Endothelial cell of umbilical vein (primary cell): ENCODE results near the gene PHACTR1. TPM values are rescaled to one million over a fixed set of nuclear protein-coding genes. Genes with fewer than 3 reads are reported as not detected.

Experiments
- BruUV-seq: library from RNA; stranded (reverse); fragments of 400-500 nt; replicated peaks from 2 replicates; lab custom pipeline; 2021; lab: Mats Ljungman, UMichigan
- CTCF ChIA-PET: fragments of 300-600, 350-600 bp; sonication (Branson Sonifier 250); formaldehyde crosslinking; loops from one replicate; lab custom pipeline; 2021; ENCODE audit warnings: antibody characterized with exemption, inconsistent platforms; lab: Charles Lee
- POLR2A ChIA-PET: fragments of 300-600, 350-600 bp; sonication (Branson Sonifier 250); formaldehyde crosslinking; loops from one replicate; lab custom pipeline; 2021; ENCODE audit warnings: antibody characterized with exemption, inconsistent platforms; lab: Charles Lee
- DNase-seq: peaks from one replicate; pipeline ENCODE4 v3.0.0-alpha.2; 2011; ENCODE audit warnings: low read depth, low spot score
- FAIRE-seq: peaks from 2 replicates; lab custom pipeline; 2011; peaks lifted over from hg19 to GRCh38; lab: Jason Lieb, UNC
- H2AFZ ChIP-seq: 2 replicates; pipeline ENCODE4 v1.6.0; 2012; ENCODE audit warnings: low read depth, low read length, control low read depth, inconsistent platforms
- H3K27ac ChIP-seq: 2 replicates; pipeline ENCODE4 v1.5.1; 2011; ENCODE audit warnings: low read depth, mild to moderate bottlenecking, control low read depth, low read length, moderate library complexity; ENCODE audit not compliant: insufficient read depth
- H3K27me3 ChIP-seq, 2 experiments: 2 replicates each; pipeline versions ENCODE4 v1.6.0 to v1.6.1; 2011; ENCODE audit warnings: low read length in 2 of 2, mixed read lengths in 1 of 2; ENCODE audit not compliant: control insufficient read depth in 2 of 2, insufficient read depth in 2 of 2
- H3K36me3 ChIP-seq, 2 experiments: 2 replicates in 1 of 2; 3 replicates in 1 of 2; pipeline ENCODE4 v1.5.1; 2011; ENCODE audit warnings: low read length in 2 of 2, mild to moderate bottlenecking in 1 of 2, moderate library complexity in 1 of 2; ENCODE audit not compliant: control insufficient read depth in 2 of 2, insufficient read depth in 2 of 2; ENCODE audit errors: extremely low read depth in 1 of 2
- H3K4me1 ChIP-seq: 3 replicates; pipeline ENCODE4 v1.5.1; 2011; ENCODE audit warnings: mild to moderate bottlenecking, low read length; ENCODE audit not compliant: control insufficient read depth, insufficient read depth; ENCODE audit errors: extremely low read depth
- H3K4me2 ChIP-seq: 2 replicates; pipeline ENCODE4 v1.6.1; 2011; ENCODE audit warnings: low read length, control low read depth, mixed read lengths; ENCODE audit not compliant: insufficient read depth
- H3K4me3 ChIP-seq, 3 experiments: fragments of 200-600 bp in 1 of 3; sonication (generic), shearing (Covaris generic) in 1 of 3; replicated peaks in 1 of 3; 2 replicates each; pipeline ENCODE4 v1.5.1; 2011 to 2016; ENCODE audit warnings: control low read depth in 3 of 3, low read length in 3 of 3, mild to moderate bottlenecking in 2 of 3, inconsistent platforms in 1 of 3, low read depth in 1 of 3, moderate library complexity in 1 of 3; ENCODE audit not compliant: insufficient read depth in 1 of 3
- H3K79me2 ChIP-seq: 2 replicates; pipeline ENCODE4 v1.6.0; 2012; ENCODE audit warnings: low read length, inconsistent platforms; ENCODE audit not compliant: control insufficient read depth, insufficient read depth
- H3K9ac ChIP-seq: replicated peaks from 2 replicates; pipeline ENCODE3; 2011; ENCODE audit warnings: low read length, control low read depth; ENCODE audit not compliant: insufficient read depth; ENCODE audit errors: extremely low read depth
- H3K9me1 ChIP-seq: replicated peaks from 3 replicates; pipeline ENCODE4 v1.6.0; 2011; ENCODE audit warnings: mild to moderate bottlenecking, low read length; ENCODE audit not compliant: control insufficient read depth, insufficient read depth; ENCODE audit errors: extremely low read depth
- H3K9me3 ChIP-seq: replicated peaks from 2 replicates; pipeline ENCODE4 v1.5.1; 2012; ENCODE audit warnings: low read length, inconsistent platforms; ENCODE audit not compliant: control insufficient read depth, insufficient read depth
- H4K20me1 ChIP-seq: replicated peaks from 2 replicates; pipeline ENCODE3; 2011; ENCODE audit warnings: mild to moderate bottlenecking, low read length; ENCODE audit not compliant: control insufficient read depth, insufficient read depth; ENCODE audit errors: extremely low read depth
- CTCF ChIP-seq, 2 donors: IDR thresholded peaks; 1 replicate in 1 of 2; 2 replicates in 1 of 2; pipeline ENCODE4 v1.5.1; 2011; ENCODE audit warnings: low read length in 2 of 2, mild to moderate bottlenecking in 2 of 2, moderate library complexity in 2 of 2, control low read depth in 1 of 2, inconsistent platforms in 1 of 2, low read depth in 1 of 2; ENCODE audit not compliant: insufficient read depth in 1 of 2; ENCODE audit errors: extremely low read depth in 1 of 2
- EZH2 ChIP-seq: IDR thresholded peaks from 2 replicates; pipeline ENCODE4 v1.6.1; 2012; ENCODE audit warnings: borderline replicate concordance, low read depth, mild to moderate bottlenecking, moderate library complexity, low read length, inconsistent platforms; ENCODE audit not compliant: severe bottlenecking
- FOS ChIP-seq: IDR thresholded peaks from 2 replicates; pipeline ENCODE4 v1.6.1; 2011; ENCODE audit warnings: mild to moderate bottlenecking, low read length, moderate library complexity, borderline replicate concordance; ENCODE audit not compliant: insufficient read depth
- GATA2 ChIP-seq: IDR thresholded peaks from 2 replicates; pipeline ENCODE4 v1.7.0; 2011; ENCODE audit warnings: low read depth, mild to moderate bottlenecking, moderate library complexity, mixed read lengths, low read length; ENCODE audit not compliant: insufficient read length, insufficient read depth
- JUN ChIP-seq: IDR thresholded peaks from 2 replicates; pipeline ENCODE4 v1.6.1; 2011; ENCODE audit warnings: borderline replicate concordance, low read depth; ENCODE audit not compliant: insufficient read length, insufficient read depth
- MAX ChIP-seq: IDR thresholded peaks from 2 replicates; pipeline ENCODE4 v1.6.1; 2011; ENCODE audit not compliant: insufficient read depth, insufficient read length
- MYC ChIP-seq: IDR thresholded peaks from one replicate; pipeline ENCODE4 v1.6.1; 2011; ENCODE audit warnings: mild to moderate bottlenecking, low read depth, low read length
- POLR2A ChIP-seq: IDR thresholded peaks from 2 replicates; pipeline ENCODE4 v1.6.1; 2012; ENCODE audit warnings: low read depth, mild to moderate bottlenecking, control low read depth, low read length
- POLR2AphosphoS5 ChIP-seq: IDR thresholded peaks from 2 replicates; pipeline ENCODE4 v1.6.1; 2012; ENCODE audit warnings: low read depth, mild to moderate bottlenecking, control low read depth, low read length, moderate library complexity; ENCODE audit not compliant: insufficient read depth
- dilution Hi-C: fragments of 300-500 bp; cut with MboI; formaldehyde crosslinking; loops from one replicate; pipeline ENCODE4 v1.15.0; 2019; ENCODE audit warnings: low sequenced_read_pairs; ENCODE audit not compliant: extremely low pct_ligation_motif_present
- intact Hi-C: fragments of 100-400 bp; cut with micrococcal nuclease; formaldehyde crosslinking; loops from one replicate; pipeline ENCODE4 v1.10.0; 2022
- polyA plus RNA-seq, 4 experiments: library from polyadenylated mRNA; depleted of rRNA in 3 of 4; stranded (reverse) in 3 of 4; unstranded in 1 of 4; fragments of >200 nt; gene quantifications; 2 replicates each; pipeline versions ENCODE4 v1.2.1 to v1.2.3, GENCODE V29; 2011 to 2012; ENCODE audit warnings: missing spikeins in 1 of 4
- total RNA-seq: library from RNA; stranded (reverse); gene quantifications from 2 replicates; pipeline ENCODE4 v1.2.3, GENCODE V29; 2021

PHACTR1 gene
- total and polyA plus RNA-seq, 2 donors (not counting 3 experiments of a cell fraction or from before 2014, with no cell fraction given): 2.4 to 23.2 TPM

DNA sequence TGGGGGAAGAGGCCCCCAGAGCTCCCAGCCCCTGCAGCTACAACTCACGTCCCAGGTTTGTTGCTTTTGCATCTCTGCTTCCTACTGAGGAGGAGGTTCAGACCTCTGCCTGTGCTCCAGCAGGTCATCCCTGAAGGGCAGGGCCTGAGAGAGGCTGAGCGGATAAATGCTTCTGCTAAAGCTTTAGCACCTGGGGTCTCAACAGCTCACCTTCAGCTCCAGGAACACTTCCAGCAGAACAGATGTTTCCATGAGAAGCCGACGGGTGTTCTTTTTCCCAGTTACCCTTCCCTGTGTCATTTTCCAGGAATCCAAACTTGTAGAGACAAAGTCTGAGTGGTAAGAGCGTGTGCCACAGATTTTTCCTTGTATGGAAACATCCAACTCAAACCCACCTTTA is 403.0 kb downstream of the PHACTR1 start:
- dilution Hi-C loops (no loop called here), intact Hi-C loops (no loop called here)
- CTCF ChIA-PET: interaction anchor here (1.1 to 1.2 kb wide), 2 partner anchors 8 to 11 kb away, joined by 3 to 4 read pairs; no protein-coding TSS in a partner anchor
- Histone ChIP-seq H3K27ac (no peak overlapping the region), H3K36me3 (no peaks in the 10 kb centered on the region), H4K20me1 (no peaks in the 10 kb centered on the region), H3K4me2 (no peak overlapping the region), H3K9ac (no peak overlapping the region), H3K9me1 (no peaks in the 10 kb centered on the region), H3K4me3 (no peak overlapping the region), H3K79me2 (no peaks in the 10 kb centered on the region), H3K4me1 (no peaks in the 10 kb centered on the region), H2AFZ (no peak overlapping the region), H3K9me3 (no peaks in the 10 kb centered on the region), H3K27me3 (no peaks in the 10 kb centered on the region)
- DNase-seq (no peak), FAIRE-seq (no peak)
- BruUV-seq: no TSS peak
- POLR2A ChIA-PET: no interaction called here
- TF ChIP-seq MYC (no peak), GATA2 (no peak), FOS (no peak), JUN (no peak), EZH2 (no peak), POLR2A (no peak), MAX (no peak), CTCF (IDR thresholded peaks at IDR 0.05; ENCODE audit: extremely low read depth in 1 of 2, insufficient read depth in 1 of 2, low read depth in 1 of 2, low read length in 2 of 2) (no peak), POLR2AphosphoS5 (no peak)
